Neural crest cell (in vitro differentiated cells): ENCODE data around the gene FAM222B. TPM values are rescaled to one million over a fixed set of nuclear protein-coding genes. Genes with fewer than 3 reads are reported as not detected.

Experiments
- DNase-seq: peaks from one replicate; pipeline ENCODE4 v3.0.0; 2021; ENCODE audit warnings: low read depth, mixed read lengths, low spot score
- H3K27ac Mint-ChIP-seq: one replicate; pipeline ENCODE4 v1.8.0; 2021; ENCODE audit warnings: mild to moderate bottlenecking, mixed read lengths; ENCODE audit not compliant: unreplicated experiment
- H3K27me3 Mint-ChIP-seq: 2 replicates; pipeline ENCODE4 v1.8.0; 2021; ENCODE audit warnings: low read depth, mild to moderate bottlenecking, mixed read lengths
- H3K36me3 Mint-ChIP-seq: 2 replicates; pipeline ENCODE4 v1.8.0; 2021; ENCODE audit warnings: low read depth, mild to moderate bottlenecking, mixed read lengths
- H3K4me1 Mint-ChIP-seq: 2 replicates; pipeline ENCODE4 v1.8.0; 2021; ENCODE audit warnings: mixed read lengths
- H3K4me3 Mint-ChIP-seq: one replicate; pipeline ENCODE4 v1.8.0; 2021; ENCODE audit warnings: mild to moderate bottlenecking, mixed read lengths
- H3K9me3 Mint-ChIP-seq: 2 replicates; pipeline ENCODE4 v1.8.0; 2021; ENCODE audit warnings: mixed read lengths
- CTCF ChIP-seq: fragments of 200-600 bp; sonication (generic); conservative IDR thresholded peaks from 2 replicates; pipeline ENCODE4 v1.5.0; 2021; ENCODE audit warnings: antibody characterized with exemption, mild to moderate bottlenecking
- total RNA-seq: library from RNA; stranded (reverse); gene quantifications from 2 replicates; pipeline ENCODE4 v1.2.1, GENCODE V29; 2021

Gene FAM222B
- total RNA-seq, 1 donor from 2014 or later = 29.6 TPM

- H3K27ac Mint-ChIP-seq = peak overlapping the region; percentile 97
- no peaks in the 10 kb centered on the region for H3K9me3 Mint-ChIP-seq
- H3K27me3 Mint-ChIP-seq = no peaks in the 10 kb centered on the region
- peak overlapping the region; percentile 95 for H3K4me3 Mint-ChIP-seq
- H3K36me3 Mint-ChIP-seq = no peaks in the 10 kb centered on the region
- no peak for DNase-seq
- TF ChIP-seq CTCF = no peak
- peaks cover 35% of the 10 kb centered on the region for H3K4me1 Mint-ChIP-seq
Observed at GRCh38 chr17:28812748-28813377, 29.7 kb downstream of the FAM222B start.

- no peak for TF ChIP-seq CTCF
- Mint-ChIP-seq H3K27ac (peak overlapping the region; percentile 97), H3K27me3 (no peaks in the 10 kb centered on the region), H3K4me3 (peak overlapping the region; percentile 95), H3K9me3 (no peaks in the 10 kb centered on the region), H3K4me1 (peaks cover 41% of the 10 kb centered on the region), H3K36me3 (no peaks in the 10 kb centered on the region)
- DNase-seq = peak; percentile 94
Observed at GRCh38 chr17:28812091-28812747, 30.4 kb downstream of the FAM222B start.

- Mint-ChIP-seq H3K4me1 (peaks cover 41% of the 10 kb centered on the region), H3K27ac (peak overlapping the region; percentile 43), H3K9me3 (no peaks in the 10 kb centered on the region), H3K36me3 (no peaks in the 10 kb centered on the region), H3K27me3 (no peaks in the 10 kb centered on the region), H3K4me3 (peak overlapping the region; percentile 95)
- DNase-seq = no peak
- TF ChIP-seq CTCF = no peak
Observed at GRCh38 chr17:28811651-28812090, 30.9 kb downstream of the FAM222B start.

- H3K36me3 Mint-ChIP-seq = no peaks in the 10 kb centered on the region
- no peaks in the 10 kb centered on the region for H3K9me3 Mint-ChIP-seq
- peak overlapping the region; percentile 71 for H3K4me3 Mint-ChIP-seq
- no peak overlapping the region for H3K27ac Mint-ChIP-seq
- TF ChIP-seq CTCF = no peak
- peaks cover 41% of the 10 kb centered on the region for H3K4me1 Mint-ChIP-seq
- no peaks in the 10 kb centered on the region for H3K27me3 Mint-ChIP-seq
- no peak for DNase-seq
Observed at GRCh38 chr17:28810437-28810836, 32.2 kb downstream of the FAM222B start.

- Mint-ChIP-seq H3K27ac (peak overlapping the region; percentile 73), H3K27me3 (no peaks in the 10 kb centered on the region), H3K36me3 (no peaks in the 10 kb centered on the region), H3K9me3 (no peaks in the 10 kb centered on the region), H3K4me1 (peaks cover 38% of the 10 kb centered on the region), H3K4me3 (peak overlapping the region; percentile 63)
- DNase-seq = no peak
- no peak for TF ChIP-seq CTCF
Observed at GRCh38 chr17:28807925-28808634, 34.5 kb downstream of the FAM222B start.
